NOMO-1 treated with DMSO at 0.1 percent for 48 hours (cell line): Measurements from ENCODE around the gene CWC27.

ENCODE experiments used
- DNase-seq: peaks from one replicate; lab custom pipeline; 2025; ENCODE audit not compliant: unreplicated experiment; lab: John Stamatoyannopoulos, UW

The CWC27 gene

GRCh38 chr5:65066387-65067146, 297.8 kb downstream of the CWC27 start:
- peak; percentile 10 for DNase-seq

GRCh38 chr5:65067147-65067506, 298.4 kb downstream of the CWC27 start:
- DNase-seq = no peak
